Adrenal gland (tissue), 12 donors: ENCODE data around the gene DPM1. TPM values are rescaled to one million over a fixed set of nuclear protein-coding genes. Genes with fewer than 3 reads are reported as not detected.

Source experiments
- DNase-seq, 7 donors: peaks; one replicate each; pipeline ENCODE4 v3.0.0-alpha.2; 2019 to 2020
- H3K27ac ChIP-seq, 5 donors: fragments of 200-600 bp; sonication (generic) in 4 of 5; 1 replicate in 3 of 5; 2 replicates in 2 of 5; pipeline versions ENCODE4 v1.5.1 to v1.8.0; 2016 to 2020; ENCODE audit warnings: mild to moderate bottlenecking in 1 of 5
- H3K27me3 ChIP-seq: fragments of 200-600 bp; 2 replicates; pipeline ENCODE4 v1.8.0; 2021
- H3K36me3 ChIP-seq, 2 donors: fragments of 200-600 bp; replicated peaks in 1 of 2; 1 replicate in 1 of 2; 2 replicates in 1 of 2; pipeline versions ENCODE4 v1.5.1 to v1.8.0; 2018 to 2022
- H3K4me1 ChIP-seq, 2 donors: fragments of 200-600 bp; replicated peaks in 1 of 2; 1 replicate in 1 of 2; 2 replicates in 1 of 2; pipeline versions ENCODE4 v1.5.1 to v1.8.0; 2018 to 2021
- H3K4me3 ChIP-seq, 4 donors: fragments of 200-600 bp; sonication (generic) in 3 of 4; one replicate each; pipeline ENCODE4 v1.5.1; 2016 to 2018
- H3K9me3 ChIP-seq, 3 donors: fragments of 200-600 bp; sonication (generic) in 1 of 3; replicated peaks in 1 of 3; 1 replicate in 2 of 3; 2 replicates in 1 of 3; pipeline versions ENCODE4 v1.5.1 to v1.8.0; 2016 to 2021
- POLR2A ChIP-seq, 2 donors: fragments of 450-650 bp; IDR thresholded peaks; one replicate each; pipeline ENCODE4 v1.6.1; 2017; ENCODE audit warnings: antibody characterized with exemption in 2 of 2, mild to moderate bottlenecking in 2 of 2, moderate library complexity in 1 of 2
- WGBS, 4 donors: extraction: QIAGEN DNeasy Blood & Tissue Kit in 2 of 4; methylation state at CpG; one replicate each; pipeline versions ENCODE4 v1.1.5 to v1.1.7; 2013 to 2017; 5-methylcytosine and 5-hydroxymethylcytosine counted together
- intact Hi-C, 2 donors: fragments of 100-400 bp; cut with DNase I; formaldehyde crosslinking; loops; one replicate each; pipeline versions ENCODE4 v1.14.1 to v1.15.0; 2022 to 2023
- polyA plus RNA-seq, 3 donors: library from polyadenylated mRNA; stranded (reverse); fragments of 200-250 nt in 2 of 3; fragments of 350-450 nt in 1 of 3; fragmentation: Illumina TruSeq in 1 of 3; extraction: RNeasy Lipid Tissue Mini Kit (QIAGEN cat#74804) in 1 of 3; gene quantifications; one replicate each; pipeline ENCODE4 v1.2.3, GENCODE V29; 2013 to 2014
- total RNA-seq, 9 donors: library from RNA; depleted of rRNA in 4 of 9; stranded (reverse); fragments of >200 nt in 4 of 9; fragments of 120-200 nt in 1 of 9; fragmentation: NEBNext Ultra II Directional in 1 of 9; extraction: Animal tissue kit (Norgen Biotek cat#: 25700) in 1 of 9; gene quantifications; one replicate each; pipeline versions ENCODE4 v1.1.0 to v1.2.4, GENCODE V29; 2013 to 2023
- TF ChIP-seq, protein P1 (sequence below), 6 experiments: fragments of 450-650 bp in 4 of 6; fragments of 200-600 bp in 2 of 6; sonication (generic) in 1 of 6; IDR thresholded peaks; 1 replicate in 5 of 6; 2 replicates in 1 of 6; pipeline versions ENCODE4 v1.5.1 to v1.8.0; 2016 to 2021; ENCODE audit warnings: antibody characterized with exemption in 6 of 6, mild to moderate bottlenecking in 2 of 6, moderate library complexity in 1 of 6
- donor health status: healthy with polysubstance abuse.
- donor health status: Bipolar disorder and iron deficiency.
- donor health status: DM: yes; HTN: yes; CAD: no.
- donor health status: DM: no; HTN: no; CAD: no.
- donor health status: DM: no; HTN: no; CAD: no.
- donor health status: DM: yes; HTN: yes; CAD: no.

DPM1 gene
- total and polyA plus RNA-seq, 12 donors = 21.0 to 145 (median 42.9) TPM

DNA sequence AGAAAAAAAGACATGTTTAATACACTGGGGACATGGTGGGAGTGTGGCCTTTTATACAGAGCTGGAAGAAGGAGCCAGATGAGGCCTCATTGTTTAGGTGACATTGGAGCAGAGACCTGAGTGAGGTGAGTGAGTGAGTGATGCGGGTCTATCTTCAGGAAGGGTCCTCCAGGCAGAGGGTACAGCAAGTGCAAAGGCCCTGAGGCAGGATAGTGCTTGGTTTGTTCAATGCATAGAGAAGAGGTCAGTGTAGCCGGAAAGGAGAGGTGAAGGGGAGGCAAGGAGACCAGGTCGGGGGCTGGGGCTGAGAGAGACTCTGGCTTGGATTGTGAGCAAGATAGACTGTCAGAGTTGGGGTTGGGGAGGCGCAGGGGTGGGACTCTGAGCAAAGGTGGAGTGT, 41.0 kb upstream of the DPM1 start:
- no peaks in the 10 kb centered on the region for H3K4me1 ChIP-seq
- intact Hi-C loops = loop anchor here in 1 of 2 donors (10.0 kb wide), 1 partner anchor 595 kb away; no protein-coding TSS in a partner anchor
- DNase-seq = no peak
- no peaks in the 10 kb centered on the region for H3K36me3 ChIP-seq
- no peak overlapping the region for H3K4me3 ChIP-seq
- peaks cover 4% of the 10 kb centered on the region for H3K27me3 ChIP-seq
- H3K9me3 ChIP-seq = no peaks in the 10 kb centered on the region
- 85 to 89% (median 88%) methylated on average over 4 of the region's 4 CpGs for WGBS, 4 donors
- TF ChIP-seq, protein P1, sequence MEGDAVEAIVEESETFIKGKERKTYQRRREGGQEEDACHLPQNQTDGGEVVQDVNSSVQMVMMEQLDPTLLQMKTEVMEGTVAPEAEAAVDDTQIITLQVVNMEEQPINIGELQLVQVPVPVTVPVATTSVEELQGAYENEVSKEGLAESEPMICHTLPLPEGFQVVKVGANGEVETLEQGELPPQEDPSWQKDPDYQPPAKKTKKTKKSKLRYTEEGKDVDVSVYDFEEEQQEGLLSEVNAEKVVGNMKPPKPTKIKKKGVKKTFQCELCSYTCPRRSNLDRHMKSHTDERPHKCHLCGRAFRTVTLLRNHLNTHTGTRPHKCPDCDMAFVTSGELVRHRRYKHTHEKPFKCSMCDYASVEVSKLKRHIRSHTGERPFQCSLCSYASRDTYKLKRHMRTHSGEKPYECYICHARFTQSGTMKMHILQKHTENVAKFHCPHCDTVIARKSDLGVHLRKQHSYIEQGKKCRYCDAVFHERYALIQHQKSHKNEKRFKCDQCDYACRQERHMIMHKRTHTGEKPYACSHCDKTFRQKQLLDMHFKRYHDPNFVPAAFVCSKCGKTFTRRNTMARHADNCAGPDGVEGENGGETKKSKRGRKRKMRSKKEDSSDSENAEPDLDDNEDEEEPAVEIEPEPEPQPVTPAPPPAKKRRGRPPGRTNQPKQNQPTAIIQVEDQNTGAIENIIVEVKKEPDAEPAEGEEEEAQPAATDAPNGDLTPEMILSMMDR (IDR thresholded peaks at IDR 0.05) = no peak
- TF ChIP-seq POLR2A (IDR thresholded peaks at IDR 0.05) = no peak
- H3K27ac ChIP-seq = no peak overlapping the region

DNA sequence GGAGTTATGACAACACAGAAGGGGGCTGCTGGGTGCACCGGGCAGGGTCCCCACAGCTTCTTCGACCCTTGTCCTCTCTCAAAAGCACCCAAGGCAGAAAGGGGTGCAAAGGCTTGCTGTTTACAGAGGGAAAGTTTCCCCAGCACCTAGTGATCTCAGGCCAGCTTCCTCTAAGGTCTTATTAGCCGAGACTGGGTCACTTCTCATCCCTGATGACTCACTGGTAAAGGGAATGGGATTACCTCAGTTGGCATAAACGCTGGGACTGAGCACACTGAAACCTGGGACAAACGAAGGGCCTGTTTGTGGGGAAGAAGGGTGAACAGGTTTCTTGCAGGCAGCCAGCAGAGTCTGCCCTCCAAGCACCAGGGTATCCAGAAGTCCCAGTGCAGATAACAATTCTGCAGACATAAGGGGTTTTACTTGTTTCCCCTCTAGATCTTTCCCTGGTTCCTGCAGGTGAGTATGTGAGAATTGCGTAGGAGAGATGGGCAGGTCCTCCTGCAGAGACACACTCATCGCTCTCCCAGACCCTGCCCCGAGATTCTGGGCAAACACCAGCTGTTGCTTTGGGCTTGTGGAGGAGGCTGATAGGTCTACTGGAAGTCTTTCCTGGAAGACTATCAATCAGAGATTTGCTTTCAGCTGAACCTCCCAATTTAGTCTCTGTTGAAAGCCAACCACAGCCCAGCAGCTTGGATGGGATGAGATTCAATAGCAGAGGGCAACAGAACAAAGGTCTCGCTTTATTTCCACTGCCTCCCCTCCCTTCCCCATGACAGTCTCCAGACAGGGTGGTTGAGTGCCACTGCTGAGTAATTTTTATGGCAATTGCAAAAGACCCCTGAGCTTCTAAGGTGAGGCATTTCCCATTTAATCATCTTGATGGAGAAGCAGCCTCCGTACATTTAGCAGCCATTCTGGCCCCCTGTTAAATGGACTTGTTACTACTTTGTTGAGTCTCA, 38.9 kb upstream of the DPM1 start:
- WGBS, 4 donors = 41 to 44% (median 42%) methylated on average over 8 to 10 of the region's 10 CpGs
- H3K4me1 ChIP-seq = no peaks in the 10 kb centered on the region
- intact Hi-C loops = loop anchor here in 1 of 2 donors (10.0 kb wide), 1 partner anchor 598 kb away; no protein-coding TSS in a partner anchor
- H3K36me3 ChIP-seq = no peaks in the 10 kb centered on the region
- peaks cover 4% of the 10 kb centered on the region for H3K27me3 ChIP-seq
- H3K27ac ChIP-seq = no peak overlapping the region
- TF ChIP-seq POLR2A (IDR thresholded peaks at IDR 0.05) = no peak
- TF ChIP-seq, protein P1 (IDR thresholded peaks at IDR 0.05) = no peak
- no peak for DNase-seq
- no peaks in the 10 kb centered on the region for H3K9me3 ChIP-seq
- no peak overlapping the region for H3K4me3 ChIP-seq

DNA sequence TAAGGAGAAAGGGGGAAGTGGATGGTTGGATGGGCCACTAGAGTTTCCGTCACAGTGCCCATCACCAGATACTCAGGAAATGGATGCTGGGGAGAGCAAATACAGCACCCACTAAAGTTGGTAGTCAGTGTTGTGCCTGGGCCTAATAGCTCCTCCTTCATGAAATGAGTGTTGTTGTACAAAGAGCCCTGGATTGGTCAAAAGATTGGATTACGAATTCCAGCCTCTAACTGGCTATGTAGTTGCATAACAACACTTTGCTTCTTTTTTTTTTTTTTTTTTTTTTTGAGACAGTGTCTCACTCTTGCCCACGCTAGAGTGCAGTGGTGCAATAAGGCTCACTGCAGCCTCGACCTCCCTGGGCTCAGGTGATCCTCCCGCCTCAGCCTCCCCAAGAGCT, 37.2 kb upstream of the DPM1 start:
- Histone ChIP-seq H3K4me3 (no peak overlapping the region), H3K27ac (no peak overlapping the region), H3K27me3 (peaks cover 4% of the 10 kb centered on the region), H3K36me3 (no peaks in the 10 kb centered on the region), H3K9me3 (no peaks in the 10 kb centered on the region), H3K4me1 (no peaks in the 10 kb centered on the region)
- intact Hi-C loops = loop anchor here in 1 of 2 donors (10.0 kb wide), 1 partner anchor 599 kb away; no protein-coding TSS in a partner anchor
- 73 to 89% (median 81%) methylated on average over 5 of the region's 5 CpGs for WGBS, 4 donors
- TF ChIP-seq, protein P1 (IDR thresholded peaks at IDR 0.05) = no peak
- no peak for TF ChIP-seq POLR2A (IDR thresholded peaks at IDR 0.05)
- no peak for DNase-seq

DNA sequence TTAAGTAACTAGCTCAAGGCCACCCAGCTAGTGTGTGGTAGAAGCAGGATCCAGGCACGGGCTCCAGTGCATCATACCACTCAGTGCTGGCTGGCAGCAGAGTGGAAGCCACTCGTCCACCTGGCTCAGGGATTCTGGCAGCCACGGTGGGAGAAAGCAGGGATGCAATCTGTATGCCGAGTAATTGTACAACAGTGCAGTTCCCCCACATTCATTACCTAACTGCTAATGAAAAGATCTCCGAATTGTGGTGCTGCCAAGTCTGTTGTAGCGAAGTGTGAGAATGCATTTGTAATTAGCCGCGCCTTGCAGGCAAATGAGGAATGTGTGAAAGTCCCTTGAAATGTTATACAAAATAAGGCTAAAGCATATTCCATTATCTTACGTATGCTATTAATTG, 35.5 kb upstream of the DPM1 start:
- intact Hi-C loops = loop anchor here in 1 of 2 donors (10.0 kb wide), 1 partner anchor 601 kb away; no protein-coding TSS in a partner anchor

More for the DNA sequence above, 35.5 kb upstream of the DPM1 start:
- H3K27ac ChIP-seq = no peak overlapping the region
- 69 to 86% (median 82%) methylated on average over 9 of the region's 9 CpGs for WGBS, 4 donors
- no peak for DNase-seq
- peaks cover 11% of the 10 kb centered on the region for H3K27me3 ChIP-seq
- no peak overlapping the region for H3K4me3 ChIP-seq
- H3K4me1 ChIP-seq = no peaks in the 10 kb centered on the region
- TF ChIP-seq POLR2A (IDR thresholded peaks at IDR 0.05) = no peak
- TF ChIP-seq, protein P1 (IDR thresholded peaks at IDR 0.05) = no peak
- H3K9me3 ChIP-seq = no peaks in the 10 kb centered on the region
- no peaks in the 10 kb centered on the region for H3K36me3 ChIP-seq
